CD4-positive, alpha-beta T cell treated with Interleukin-10 for 1 hour (primary cell): Measurements from ENCODE around the gene ILK.

Source experiments
- DNase-seq: peaks from one replicate; pipeline ENCODE4 v3.0.0-alpha.2; 2020

ILK gene

DNA sequence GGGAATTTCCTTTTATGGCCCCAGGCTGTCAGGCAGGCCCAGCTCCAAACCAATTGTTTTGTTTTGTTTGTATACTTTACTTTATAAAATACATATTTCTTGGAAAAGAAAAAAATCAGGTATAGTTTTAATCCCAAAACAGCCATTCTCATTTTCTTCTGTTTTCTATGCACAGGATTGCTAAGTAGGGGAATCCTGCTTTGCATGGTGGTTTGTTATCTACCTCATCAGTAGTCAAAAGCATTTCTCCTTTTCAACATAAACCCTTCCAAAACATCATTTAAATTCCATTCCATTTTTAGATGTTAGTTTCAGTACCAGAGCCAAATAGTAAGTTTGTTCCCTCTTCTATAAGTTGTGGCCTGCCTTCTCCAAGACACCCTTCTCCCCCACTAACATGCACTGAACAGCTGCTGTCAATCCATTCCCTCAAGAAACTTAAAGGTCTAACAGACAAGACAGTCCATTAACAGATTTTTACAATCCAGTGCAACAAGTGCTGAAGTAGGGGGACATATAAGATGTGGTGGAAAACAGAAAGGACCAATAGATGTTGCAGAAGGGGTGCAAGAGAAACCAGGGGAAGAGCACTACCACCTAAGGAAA is 3.7 kb downstream of the ILK start:
- no peak for DNase-seq

DNA sequence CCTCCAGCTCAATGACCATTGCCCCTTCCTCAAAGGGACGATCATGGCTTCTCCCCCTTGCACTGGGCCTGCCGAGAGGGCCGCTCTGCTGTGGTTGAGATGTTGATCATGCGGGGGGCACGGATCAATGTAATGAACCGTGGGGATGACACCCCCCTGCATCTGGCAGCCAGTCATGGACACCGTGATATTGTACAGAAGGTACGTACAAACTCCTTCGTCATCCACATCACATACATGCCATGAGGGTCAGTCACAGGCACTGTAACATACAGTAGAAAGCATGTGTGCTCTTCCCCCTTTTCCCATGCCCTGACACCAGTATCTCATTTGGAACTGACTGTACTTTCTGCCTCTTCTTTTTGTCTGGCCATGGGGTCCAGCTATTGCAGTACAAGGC is 4.4 kb downstream of the ILK start:
- no peak for DNase-seq

DNA sequence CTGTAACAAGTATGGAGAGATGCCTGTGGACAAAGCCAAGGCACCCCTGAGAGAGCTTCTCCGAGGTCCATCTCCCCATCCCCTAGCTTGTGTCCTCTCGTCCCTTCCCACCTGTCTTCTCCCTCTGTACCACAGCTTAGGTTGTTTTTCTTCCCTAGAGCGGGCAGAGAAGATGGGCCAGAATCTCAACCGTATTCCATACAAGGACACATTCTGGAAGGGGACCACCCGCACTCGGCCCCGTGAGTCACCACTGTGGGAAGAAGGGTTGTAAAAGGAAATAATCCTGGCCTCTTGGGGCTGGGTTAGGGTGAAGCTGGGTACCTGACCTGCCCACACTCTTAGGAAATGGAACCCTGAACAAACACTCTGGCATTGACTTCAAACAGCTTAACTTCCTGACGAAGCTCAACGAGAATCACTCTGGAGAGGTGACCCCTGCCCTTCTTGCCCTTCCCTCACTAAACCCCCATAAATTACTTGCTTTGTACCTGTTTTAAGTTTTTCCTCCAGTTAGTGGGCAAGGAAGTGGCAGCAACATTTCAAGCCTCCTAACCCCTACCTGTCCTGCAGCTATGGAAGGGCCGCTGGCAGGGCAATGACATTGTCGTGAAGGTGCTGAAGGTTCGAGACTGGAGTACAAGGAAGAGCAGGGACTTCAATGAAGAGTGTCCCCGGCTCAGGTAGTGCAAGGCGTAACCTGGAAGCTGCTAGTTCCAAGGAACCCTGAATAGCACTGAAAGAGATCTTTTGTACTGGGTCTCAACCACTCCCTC is 5.3 kb downstream of the ILK start:
- no peak for DNase-seq

DNA sequence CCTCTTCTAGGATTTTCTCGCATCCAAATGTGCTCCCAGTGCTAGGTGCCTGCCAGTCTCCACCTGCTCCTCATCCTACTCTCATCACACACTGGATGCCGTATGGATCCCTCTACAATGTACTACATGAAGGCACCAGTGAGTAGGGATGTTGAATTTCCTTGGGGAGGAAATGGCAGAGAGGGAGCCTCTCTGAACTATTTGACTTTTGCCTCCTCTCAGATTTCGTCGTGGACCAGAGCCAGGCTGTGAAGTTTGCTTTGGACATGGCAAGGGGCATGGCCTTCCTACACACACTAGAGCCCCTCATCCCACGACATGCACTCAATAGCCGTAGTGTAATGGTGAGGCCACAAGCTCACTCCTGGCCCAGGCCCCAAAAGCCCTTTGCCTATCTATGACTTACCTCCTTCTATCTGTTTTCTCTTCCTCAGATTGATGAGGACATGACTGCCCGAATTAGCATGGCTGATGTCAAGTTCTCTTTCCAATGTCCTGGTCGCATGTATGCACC is 6.0 kb downstream of the ILK start:
- no peak for DNase-seq

DNA sequence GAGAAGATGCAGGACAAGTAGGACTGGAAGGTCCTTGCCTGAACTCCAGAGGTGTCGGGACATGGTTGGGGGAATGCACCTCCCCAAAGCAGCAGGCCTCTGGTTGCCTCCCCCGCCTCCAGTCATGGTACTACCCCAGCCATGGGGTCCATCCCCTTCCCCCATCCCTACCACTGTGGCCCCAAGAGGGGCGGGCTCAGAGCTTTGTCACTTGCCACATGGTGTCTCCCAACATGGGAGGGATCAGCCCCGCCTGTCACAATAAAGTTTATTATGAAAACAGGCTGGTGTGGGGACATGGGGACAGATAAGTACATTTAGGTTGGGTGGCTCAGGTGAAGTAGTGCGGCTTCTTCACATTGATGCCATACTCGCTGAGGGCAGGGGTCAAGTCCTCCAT is 7.0 kb downstream of the ILK start:
- DNase-seq = no peak

DNA sequence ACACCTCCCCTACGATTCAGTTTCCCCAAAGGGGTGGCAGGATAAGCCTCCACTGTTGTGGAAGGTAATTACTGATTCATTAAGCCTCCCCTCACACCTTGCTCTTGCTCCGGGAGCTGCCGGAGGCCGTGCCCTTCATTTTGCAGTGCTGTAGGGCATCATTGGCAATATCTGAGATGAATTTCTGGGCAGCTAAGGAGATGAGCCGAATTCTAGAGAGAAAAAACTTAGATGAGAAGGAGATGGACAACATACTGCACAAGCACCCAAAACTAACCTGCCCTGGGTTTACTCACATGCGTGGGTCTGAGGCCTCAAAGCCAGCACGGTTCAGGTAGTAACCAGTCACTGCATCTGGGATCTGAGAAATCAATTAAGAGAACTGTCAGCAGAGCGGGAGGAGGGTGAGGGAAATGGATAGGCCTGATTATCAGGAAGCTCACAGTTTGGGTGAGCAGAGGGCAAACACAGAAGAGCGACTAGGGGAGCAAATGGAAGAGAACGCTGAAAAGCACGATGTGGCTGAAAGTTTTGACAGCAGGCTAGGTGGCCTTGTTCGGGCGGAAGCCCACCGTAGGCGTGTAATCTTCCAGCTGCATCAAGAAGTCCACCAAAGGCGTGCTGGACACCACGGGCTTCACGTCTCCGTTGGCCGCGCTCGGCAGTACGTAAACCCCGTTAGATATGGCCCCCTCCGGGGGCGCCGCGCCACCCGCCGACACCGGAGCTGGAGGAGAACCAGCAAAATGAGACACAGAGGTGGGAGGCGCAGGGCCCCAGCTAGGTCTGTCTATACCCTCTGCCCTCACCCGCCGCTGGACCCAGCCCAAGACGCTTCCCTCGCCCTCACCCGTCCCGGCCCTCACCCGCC is 7.8 kb downstream of the ILK start:
- DNase-seq = peak; percentile 39

DNA sequence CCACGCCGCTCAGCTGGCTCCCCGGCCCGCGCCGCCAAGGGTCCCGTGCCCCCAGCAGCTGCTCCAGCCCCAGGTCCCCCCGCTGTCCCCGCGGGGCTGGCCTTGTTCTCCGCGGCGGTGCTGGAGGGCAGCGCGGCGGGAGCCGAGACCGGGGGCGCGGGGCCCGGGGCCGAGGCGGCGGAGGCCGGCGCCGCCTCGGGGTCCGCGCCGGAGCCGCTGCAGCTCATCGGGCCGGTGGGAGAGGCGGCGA is 8.3 kb downstream of the ILK start:
- DNase-seq = no peak

DNA sequence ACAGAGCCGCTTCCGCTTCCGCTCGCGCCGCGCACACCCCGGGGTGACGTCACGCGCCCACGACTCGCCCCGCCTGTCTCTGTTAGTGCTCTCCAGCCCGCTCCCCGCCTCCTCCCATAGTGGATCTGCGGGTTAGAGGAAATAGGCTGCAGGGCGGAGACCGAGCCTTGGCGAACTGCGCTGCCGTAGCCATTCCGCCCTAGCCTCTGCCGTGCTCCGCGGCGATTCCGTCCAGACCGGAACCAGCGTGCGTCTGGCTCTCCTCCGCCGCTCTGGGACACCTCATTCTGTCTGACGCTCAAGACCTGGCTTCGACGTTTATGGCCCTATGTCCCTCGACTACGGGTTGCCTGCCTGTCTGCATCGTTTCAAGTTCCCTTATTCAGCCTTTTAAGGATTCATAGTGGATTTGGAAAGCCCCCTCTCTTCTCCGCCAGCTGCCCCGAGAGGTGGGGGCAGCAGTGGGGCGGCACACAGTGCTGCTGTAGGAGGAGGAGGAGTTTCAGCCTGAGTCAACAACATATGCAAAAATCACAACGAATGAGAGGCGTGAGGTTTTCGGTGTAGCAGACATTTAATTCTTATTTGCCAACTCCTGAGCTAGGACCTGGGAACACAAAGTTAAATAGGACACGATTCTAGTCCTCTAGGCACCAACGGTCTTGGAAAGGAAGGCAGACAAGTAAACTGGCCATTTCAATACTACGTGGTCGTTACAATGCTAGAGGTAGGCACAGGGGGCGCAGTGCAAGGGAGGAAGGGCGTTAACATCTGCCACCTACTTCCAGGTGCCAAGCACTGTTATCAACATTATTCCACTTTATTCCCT is 8.9 kb downstream of the ILK start, which contains the start of gene TAF10:
TSS of gene TAF10 (minus strand) at position 4 of the 829 bp plus-strand sequence. CDS start 27 bp downstream, outside the sequence.
- peak; percentile 96 for DNase-seq

DNA sequence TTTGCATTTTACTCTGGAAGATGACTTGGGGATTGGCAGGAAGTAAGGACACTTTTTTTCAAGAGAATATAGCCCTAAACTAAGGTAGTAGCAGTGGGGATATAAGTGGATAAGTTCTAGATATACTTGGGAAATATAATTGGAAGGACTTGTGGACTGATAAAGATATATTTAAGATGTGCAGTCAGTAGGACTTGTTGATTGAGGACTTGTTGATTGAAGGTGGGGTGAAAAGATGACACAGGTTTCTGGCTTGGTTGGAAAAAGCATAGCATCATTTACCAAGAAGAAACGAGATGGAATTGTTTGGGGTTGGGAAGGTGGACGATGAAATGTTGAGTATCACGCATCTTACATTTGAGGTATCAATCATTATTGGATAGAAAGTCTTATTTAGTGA is 9.9 kb downstream of the ILK start:
- no peak for DNase-seq

DNA sequence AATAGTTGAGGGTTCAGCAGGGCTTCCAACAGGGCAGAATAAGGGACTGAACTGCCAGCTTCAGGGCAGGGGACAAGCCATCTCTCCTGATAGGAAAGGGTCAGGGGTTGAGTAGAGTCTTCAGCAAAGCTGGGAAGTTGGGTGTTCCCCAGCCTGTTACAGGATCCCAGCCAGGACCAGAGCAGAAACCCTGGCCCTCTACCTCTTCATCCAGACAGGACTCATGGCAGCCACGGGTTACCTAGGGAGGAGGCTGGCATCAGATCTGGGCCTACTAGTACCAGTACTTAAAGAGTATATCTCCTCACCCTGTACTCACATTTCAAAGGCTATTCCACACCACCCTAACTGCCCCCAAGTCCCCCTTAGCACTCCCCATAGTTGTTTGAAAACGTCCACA is 10.9 kb downstream of the ILK start:
- no peak for DNase-seq

DNA sequence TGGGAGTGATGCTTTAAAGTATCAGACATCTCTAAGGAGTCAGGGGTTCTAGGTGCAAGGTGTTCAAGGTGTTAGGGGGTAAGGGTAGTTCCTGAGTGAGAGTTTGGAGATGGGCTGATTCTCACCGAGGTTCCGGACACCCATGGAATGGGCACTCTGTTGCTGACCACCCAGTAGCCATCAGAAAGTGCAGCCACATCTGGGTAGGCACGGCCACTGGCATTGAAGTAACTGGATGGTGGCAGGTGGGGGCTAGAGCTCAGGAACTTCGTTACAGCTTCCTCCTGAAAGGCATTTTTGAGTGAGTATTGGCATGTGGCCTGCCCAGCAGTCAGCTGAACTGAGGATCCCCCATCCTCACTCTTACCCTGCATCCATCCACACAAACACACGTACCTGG is 11.5 kb downstream of the ILK start:
- no peak for DNase-seq

DNA sequence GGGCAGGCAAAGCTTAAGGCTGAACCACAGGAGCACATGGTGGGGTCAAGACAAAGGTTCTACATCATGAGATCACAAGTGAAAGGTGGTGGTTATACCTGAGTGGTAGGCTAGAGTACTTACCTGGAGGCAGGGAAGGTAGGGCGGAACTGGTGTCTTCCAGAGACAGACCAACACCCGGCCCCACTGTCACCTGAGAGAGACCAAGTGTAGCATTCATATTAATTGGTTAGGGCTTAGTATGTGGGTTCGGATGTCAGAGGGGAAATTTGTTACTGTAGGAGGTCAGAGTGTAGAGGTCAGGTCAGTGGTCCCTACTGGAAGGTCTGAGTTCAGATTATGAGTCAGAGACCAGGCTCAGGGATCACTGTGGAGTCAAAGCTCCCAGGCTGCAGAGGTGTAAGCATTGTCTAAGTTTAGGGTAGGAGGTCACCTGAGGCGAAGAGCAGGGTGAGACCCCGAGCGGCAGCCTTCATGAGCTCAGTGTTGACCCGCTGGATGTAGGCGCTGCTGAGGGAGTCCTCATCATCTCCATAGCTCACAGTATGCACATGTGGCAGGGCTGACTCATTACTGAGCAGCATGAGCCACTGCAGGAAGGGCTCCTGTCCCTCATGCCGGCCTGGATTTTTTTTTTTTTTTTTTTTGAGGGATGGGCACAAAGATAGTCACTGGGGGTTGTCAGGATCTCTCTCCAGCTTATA is 12.5 kb downstream of the ILK start:
- DNase-seq = no peak

DNA sequence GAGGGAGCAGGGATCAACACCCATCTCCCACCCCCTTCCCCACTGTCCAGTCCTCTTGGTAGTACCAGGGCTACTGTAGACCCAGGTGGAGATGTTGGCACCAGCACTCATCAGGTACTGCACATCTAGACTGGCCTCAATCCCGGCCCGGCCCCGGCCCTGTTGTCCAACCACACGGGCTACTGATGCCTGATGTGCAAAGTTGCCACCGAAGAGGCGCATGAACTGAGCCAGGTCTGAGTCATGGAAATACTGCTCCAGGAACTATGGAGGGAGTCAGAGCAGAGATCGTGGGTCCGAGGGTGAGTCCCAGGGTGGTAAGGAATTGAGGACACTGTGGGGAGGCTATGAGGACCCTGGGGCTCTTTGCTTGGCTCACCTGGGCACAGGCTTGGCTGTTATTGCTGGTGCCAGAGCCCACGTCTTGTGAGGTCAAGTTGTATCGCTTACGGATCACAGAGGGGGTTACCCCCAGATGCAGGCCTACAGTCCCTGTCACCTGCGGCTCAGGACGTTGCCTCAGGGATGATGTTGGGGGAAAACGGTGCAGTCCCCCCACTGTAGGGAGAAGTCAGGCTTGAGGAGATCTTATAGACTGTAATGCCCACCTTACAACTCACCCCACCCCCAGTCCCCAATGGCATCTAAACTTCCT is 13.1 kb downstream of the ILK start:
- no peak for DNase-seq

DNA sequence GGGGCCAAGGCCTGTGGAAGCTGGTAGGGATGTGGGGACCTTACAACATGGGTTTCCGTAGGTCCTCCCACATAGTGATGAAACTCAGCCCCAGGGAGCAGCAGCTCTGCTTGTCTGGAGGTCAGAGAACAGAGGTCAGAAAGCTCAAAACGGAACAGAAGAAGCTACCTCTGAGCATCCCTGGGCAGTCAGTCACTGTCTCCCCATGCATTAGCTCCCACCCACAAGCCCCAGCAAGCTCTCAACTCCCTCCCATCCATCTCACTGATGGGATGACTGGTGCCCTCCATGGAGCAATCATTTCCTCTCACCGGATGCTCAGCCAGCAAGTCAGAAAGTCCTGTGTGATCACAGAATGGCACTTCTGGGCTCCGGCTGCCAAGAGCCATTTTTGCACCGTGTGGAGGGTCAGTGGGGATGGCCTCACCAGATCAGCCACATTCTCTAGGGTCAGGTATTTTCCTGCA is 13.8 kb downstream of the ILK start:
- DNase-seq = no peak

DNA sequence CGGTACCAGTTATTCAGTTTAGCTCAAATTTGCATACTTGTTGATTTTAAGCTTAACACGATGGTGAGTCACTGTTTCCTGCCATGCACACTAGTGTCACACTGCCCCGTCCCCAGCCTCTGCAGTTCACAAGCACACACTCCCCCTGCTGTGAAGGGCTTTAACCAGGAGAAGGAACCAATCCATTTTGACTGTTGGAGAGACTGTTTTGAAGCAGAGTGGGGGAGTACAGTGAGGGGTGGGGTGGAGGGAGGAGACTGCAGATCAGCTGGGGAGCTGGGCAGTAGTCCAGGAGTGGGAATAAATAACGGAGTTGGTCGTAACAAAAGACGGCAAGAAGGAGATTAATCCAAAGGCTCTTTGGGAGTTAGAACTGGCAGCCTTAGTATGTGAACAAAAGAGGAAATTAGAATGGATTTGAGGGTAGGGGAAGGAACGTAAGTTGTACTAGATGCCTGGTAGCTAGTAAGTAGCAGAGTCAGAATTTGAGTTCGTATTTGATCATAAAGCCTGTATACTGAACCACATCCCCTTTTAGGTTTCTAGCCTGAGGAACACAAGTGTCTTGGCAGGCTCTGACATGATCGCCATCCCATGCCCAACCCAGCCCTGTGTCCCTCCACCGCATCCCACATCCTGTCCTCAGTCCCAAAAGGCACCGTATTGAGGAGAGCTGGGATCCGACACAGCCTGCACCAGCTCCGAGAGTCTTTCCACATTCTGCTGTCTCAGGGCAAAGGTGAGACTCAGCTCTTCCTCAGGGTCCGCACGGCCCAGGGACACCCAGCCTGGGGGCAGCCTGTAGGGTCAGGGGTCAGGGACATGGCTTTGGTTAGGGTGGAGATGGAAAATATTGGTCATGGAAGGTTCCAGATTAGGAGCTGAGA is 14.8 kb downstream of the ILK start:
- peak; percentile 79 for DNase-seq

DNA sequence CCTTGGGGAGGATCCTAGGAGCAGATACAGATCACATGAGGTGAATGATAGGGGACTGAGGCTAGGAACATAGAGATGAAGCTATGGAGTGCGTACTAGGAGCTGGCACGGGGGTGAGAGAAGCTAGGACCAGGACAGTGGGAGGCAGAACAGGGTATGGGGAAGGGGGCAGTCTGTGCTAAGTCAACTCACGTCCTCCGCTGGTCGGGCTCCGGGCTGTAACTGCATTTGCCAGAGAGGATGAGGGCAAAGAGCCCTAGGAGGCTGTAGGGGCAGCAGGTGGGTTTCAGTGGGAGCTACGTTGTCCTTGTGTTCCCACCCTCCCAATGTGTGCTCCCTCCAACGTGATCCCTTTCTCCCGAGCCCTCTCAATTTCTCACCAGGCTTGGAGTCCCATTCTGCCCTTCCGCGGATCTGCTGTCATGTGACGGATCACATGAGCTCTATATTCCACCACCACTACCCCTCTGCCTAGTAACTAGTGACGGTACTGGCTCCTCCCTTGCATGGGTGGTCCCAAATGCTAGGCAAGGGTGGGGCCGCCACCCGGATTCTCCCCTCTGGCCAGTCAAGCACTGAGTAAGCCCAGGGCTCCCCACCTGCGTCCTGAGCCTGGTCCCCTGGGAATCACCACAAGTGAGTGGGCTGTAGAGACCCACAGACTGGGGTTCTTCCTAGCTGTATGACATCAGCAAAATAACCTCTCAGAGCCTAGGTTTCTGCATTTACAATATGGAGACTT is 15.6 kb downstream of the ILK start, which contains the start of gene TPP1:
TSS of gene TPP1 (minus strand) at position 419 of the 742 bp plus-strand sequence. CDS start at position 397, 22 bp downstream.
- peak; percentile 94 for DNase-seq

DNA sequence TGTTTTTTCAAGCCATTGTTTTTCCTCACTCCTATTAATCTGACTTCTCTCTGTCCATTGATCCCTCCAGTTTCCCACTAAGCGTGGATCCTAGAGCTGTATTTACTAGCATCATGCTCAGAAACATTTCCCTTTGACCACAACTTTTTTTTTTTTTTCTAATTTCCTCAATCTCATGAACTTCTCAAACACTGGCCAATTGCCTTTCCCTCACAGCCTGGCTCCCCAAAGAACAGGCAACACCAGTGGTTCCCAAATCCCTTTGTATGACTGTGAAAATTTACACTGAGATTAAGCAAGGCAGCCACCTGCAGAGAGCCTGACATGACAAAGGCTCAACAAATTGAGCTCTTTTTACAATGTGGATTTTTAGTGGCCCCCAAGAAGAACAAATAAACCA is 17.1 kb downstream of the ILK start:
- DNase-seq = no peak

DNA sequence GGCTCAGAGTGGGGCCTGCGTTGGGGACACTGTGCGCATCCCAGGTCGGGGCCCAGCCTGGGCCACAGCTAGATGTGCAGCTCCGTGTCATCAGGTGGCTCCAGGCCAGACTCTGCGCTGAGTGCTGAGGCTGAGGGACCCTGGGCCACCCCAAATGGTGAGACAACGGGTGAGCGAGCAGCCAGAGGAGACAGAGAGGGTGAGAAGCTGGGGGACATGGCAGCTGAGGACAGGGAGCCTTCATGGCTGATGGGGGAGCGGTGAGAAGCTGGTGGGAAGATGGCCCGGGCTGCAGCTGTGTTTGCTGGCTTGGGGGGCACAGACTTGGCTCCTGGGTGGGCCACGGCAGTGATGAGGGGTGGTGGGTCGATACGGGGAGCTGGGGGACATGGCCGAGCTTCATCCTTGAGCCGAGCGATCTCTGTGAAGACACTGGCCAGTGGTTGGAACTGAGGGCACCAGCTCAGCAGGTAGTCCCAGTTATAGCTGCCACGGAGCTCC is 18.2 kb downstream of the ILK start:
- DNase-seq = no peak
